Heart left ventricle (tissue), 13 donors: Measurements from ENCODE around the gene PTPN9.

Source experiments
- POLR2A ChIP-seq, 2 donors: fragments of 450-650 bp; IDR thresholded peaks; one replicate each; pipeline ENCODE4 v1.6.1; 2017; ENCODE audit warnings: antibody characterized with exemption in 2 of 2, mild to moderate bottlenecking in 2 of 2, moderate library complexity in 2 of 2
- TF ChIP-seq, protein P1 (sequence below), 12 donors: fragments of 200-600 bp; sonication (generic) in 4 of 12; IDR thresholded peaks; one replicate each; pipeline versions ENCODE4 v1.5.0 to v1.8.0; 2018 to 2022; ENCODE audit warnings: antibody characterized with exemption in 12 of 12, mild to moderate bottlenecking in 5 of 12
- donor health status: ischemic (EF 13 %, LVEDD 7.1; RV severe dilation, severe dysfunction).
- donor health status: DM: no; HTN: yes; CAD: no.
- donor health status: DM: no; HTN: no; CAD: no.
- donor health status: ischemic (EF 25% LVEDD 6.9; RV normal size, moderate dysfunction).
- donor health status: ischemic (EF 25% LVEDD 5.7; RV mildly dilated, moderate dysfunction).
- donor health status: ischemic (EF 35%, LVEDD 5.7; RV mildly dilated, moderate dysfunction).
- donor health status: nonischemic (EF 11% LVEDD 7.7; RV severe dilation, severe dysfunction).
- donor health status: DM: yes; HTN: yes; CAD: no.
- donor health status: PGD.
- donor health status: ischemic (EF 29% LVEDD 5.4; RV normal size, mild dysfunction).
- donor health status: nonischemic (EF 23%, LVEDD 6.1; RV moderate dilation, normal function).

- TF ChIP-seq, protein P1, sequence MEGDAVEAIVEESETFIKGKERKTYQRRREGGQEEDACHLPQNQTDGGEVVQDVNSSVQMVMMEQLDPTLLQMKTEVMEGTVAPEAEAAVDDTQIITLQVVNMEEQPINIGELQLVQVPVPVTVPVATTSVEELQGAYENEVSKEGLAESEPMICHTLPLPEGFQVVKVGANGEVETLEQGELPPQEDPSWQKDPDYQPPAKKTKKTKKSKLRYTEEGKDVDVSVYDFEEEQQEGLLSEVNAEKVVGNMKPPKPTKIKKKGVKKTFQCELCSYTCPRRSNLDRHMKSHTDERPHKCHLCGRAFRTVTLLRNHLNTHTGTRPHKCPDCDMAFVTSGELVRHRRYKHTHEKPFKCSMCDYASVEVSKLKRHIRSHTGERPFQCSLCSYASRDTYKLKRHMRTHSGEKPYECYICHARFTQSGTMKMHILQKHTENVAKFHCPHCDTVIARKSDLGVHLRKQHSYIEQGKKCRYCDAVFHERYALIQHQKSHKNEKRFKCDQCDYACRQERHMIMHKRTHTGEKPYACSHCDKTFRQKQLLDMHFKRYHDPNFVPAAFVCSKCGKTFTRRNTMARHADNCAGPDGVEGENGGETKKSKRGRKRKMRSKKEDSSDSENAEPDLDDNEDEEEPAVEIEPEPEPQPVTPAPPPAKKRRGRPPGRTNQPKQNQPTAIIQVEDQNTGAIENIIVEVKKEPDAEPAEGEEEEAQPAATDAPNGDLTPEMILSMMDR (IDR thresholded peaks at IDR 0.05): no peak
- TF ChIP-seq POLR2A (IDR thresholded peaks at IDR 0.05): no peak
Observed at GRCh38 chr15:75538376-75538775, 40.7 kb downstream of the PTPN9 start.
